Liver (tissue), 9 donors: Measurements from ENCODE around the gene NKD1. TPM values are rescaled to one million over a fixed set of nuclear protein-coding genes. Genes with fewer than 3 reads are reported as not detected.

Source experiments
- DNase-seq: peaks from one replicate; pipeline ENCODE4 v3.0.0-alpha.2; 2017; ENCODE audit warnings: low spot score
- H3K27ac ChIP-seq, 2 donors: one replicate each; pipeline ENCODE4 v1.7.0; 2013; ENCODE audit warnings: inconsistent platforms in 2 of 2, low read length in 2 of 2, control low read depth in 1 of 2, low read depth in 1 of 2, mild to moderate bottlenecking in 1 of 2
- H3K27me3 ChIP-seq, 4 donors: one replicate each; pipeline versions ENCODE4 v1.6.1 to v1.7.0; 2013; ENCODE audit warnings: low read length in 3 of 4, inconsistent platforms in 1 of 4, mild to moderate bottlenecking in 1 of 4, moderate library complexity in 1 of 4; ENCODE audit not compliant: control insufficient read depth in 4 of 4, insufficient read depth in 4 of 4
- H3K36me3 ChIP-seq, 4 donors: one replicate each; pipeline versions ENCODE4 v1.6.1 to v1.7.0; 2013; ENCODE audit warnings: low read length in 3 of 4, mild to moderate bottlenecking in 3 of 4, low read depth in 1 of 4, moderate library complexity in 1 of 4; ENCODE audit not compliant: control insufficient read depth in 4 of 4, insufficient read depth in 3 of 4
- H3K4me1 ChIP-seq, 4 donors: one replicate each; pipeline versions ENCODE4 v1.6.1 to v1.7.0; 2013; ENCODE audit warnings: low read length in 3 of 4, mild to moderate bottlenecking in 3 of 4, moderate library complexity in 1 of 4; ENCODE audit not compliant: control insufficient read depth in 4 of 4, insufficient read depth in 4 of 4
- H3K4me3 ChIP-seq, 3 donors: one replicate each; pipeline versions ENCODE4 v1.6.1 to v1.7.0; 2013; ENCODE audit warnings: low read length in 3 of 3, control low read depth in 1 of 3, low read depth in 1 of 3, mild to moderate bottlenecking in 1 of 3
- H3K9ac ChIP-seq, 2 donors: one replicate each; pipeline ENCODE4 v1.7.0; 2013; ENCODE audit warnings: low read length in 2 of 2, mild to moderate bottlenecking in 2 of 2, moderate library complexity in 2 of 2, control low read depth in 1 of 2, low read depth in 1 of 2
- H3K9me3 ChIP-seq, 4 donors: one replicate each; pipeline versions ENCODE4 v1.6.1 to v1.7.0; 2013; ENCODE audit warnings: low read length in 3 of 4; ENCODE audit not compliant: control insufficient read depth in 4 of 4
- CTCF ChIP-seq: fragments of 150-350 bp; IDR thresholded peaks from 2 replicates; pipeline ENCODE4 v1.5.1; 2017; ENCODE audit warnings: improper control_type of control experiment, low read depth, low read length; ENCODE audit not compliant: missing input control
- FOXA1 ChIP-seq: IDR thresholded peaks from 2 replicates; pipeline ENCODE4 v1.6.1; 2016; ENCODE audit warnings: antibody characterized with exemption
- FOXA2 ChIP-seq: IDR thresholded peaks from 2 replicates; pipeline ENCODE4 v1.6.1; 2016; ENCODE audit warnings: antibody characterized with exemption
- HNF4A ChIP-seq, 2 donors: conservative IDR thresholded peaks; 2 replicates each; pipeline ENCODE4 v1.6.1; 2016; ENCODE audit warnings: antibody characterized with exemption in 2 of 2, mild to moderate bottlenecking in 2 of 2
- HNF4G ChIP-seq: IDR thresholded peaks from 2 replicates; pipeline ENCODE4 v1.6.1; 2016; ENCODE audit warnings: antibody characterized with exemption
- JUND ChIP-seq, 2 donors: IDR thresholded peaks; 2 replicates each; pipeline ENCODE4 v1.6.1; 2016; ENCODE audit warnings: antibody characterized with exemption in 2 of 2
- MAX ChIP-seq: IDR thresholded peaks from 2 replicates; pipeline ENCODE4 v1.6.1; 2016; ENCODE audit warnings: antibody characterized with exemption
- RAD21 ChIP-seq, 2 donors: IDR thresholded peaks; 2 replicates each; pipeline ENCODE4 v1.6.1; 2016; ENCODE audit warnings: antibody characterized with exemption in 2 of 2, mild to moderate bottlenecking in 2 of 2
- REST ChIP-seq: IDR thresholded peaks from 2 replicates; pipeline ENCODE4 v1.6.1; 2016; ENCODE audit warnings: antibody characterized with exemption, mild to moderate bottlenecking
- RXRA ChIP-seq, 2 donors: IDR thresholded peaks; 2 replicates each; pipeline ENCODE4 v1.6.1; 2017 to 2018; ENCODE audit warnings: antibody characterized with exemption in 2 of 2, mild to moderate bottlenecking in 1 of 2
- TAF1 ChIP-seq: conservative IDR thresholded peaks from 2 replicates; pipeline ENCODE4 v1.6.1; 2016; ENCODE audit warnings: antibody characterized with exemption, mild to moderate bottlenecking
- YY1 ChIP-seq: IDR thresholded peaks from 2 replicates; pipeline ENCODE4 v1.6.1; 2016; ENCODE audit warnings: antibody characterized with exemption, mild to moderate bottlenecking
- WGBS: extraction: QIAGEN DNeasy Blood & Tissue Kit; methylation state at CpG from one replicate; pipeline ENCODE4 v1.1.7; 2013; 5-methylcytosine and 5-hydroxymethylcytosine counted together
- polyA plus RNA-seq, 2 donors: library from polyadenylated mRNA; stranded (reverse) in 1 of 2; unstranded in 1 of 2; fragments of 200-250 nt in 1 of 2; fragments of >200 nt in 1 of 2; fragmentation: Nextera tagmentation in 1 of 2; extraction: Ambion mirVana in 1 of 2; gene quantifications; one replicate each; pipeline versions ENCODE4 v1.2.1 to v1.2.3, GENCODE V29; 2013 to 2015
- total RNA-seq, 2 donors: library from RNA; depleted of rRNA; stranded (reverse); fragments of >200 nt; gene quantifications; one replicate each; pipeline ENCODE4 v1.2.3, GENCODE V29; 2014
- donor health status: healthy.
- donor health status: healthy.
- donor health status: healthy.
- donor health status: healthy.
- donor health status: healthy.

Gene NKD1
- total and polyA plus RNA-seq, 4 donors, result 0.28 to 3.5 (median 0.85) TPM

- DNase-seq, result no peak
- 95% methylated on average over 17 of the region's 17 CpGs for WGBS
These were observed 49.5 kb downstream of the NKD1 start for GRCh38 chr16:50597563-50598255.

More at GRCh38 chr16:50597563-50598255, 49.5 kb downstream of the NKD1 start:
- peaks cover 4 to 12% (median 7%) of the 10 kb centered on the region in 4 donors for H3K4me1 ChIP-seq
- no peaks in the 10 kb centered on the region for H3K36me3 ChIP-seq
- no peaks in the 10 kb centered on the region for H3K27me3 ChIP-seq
- no peak overlapping the region for H3K9ac ChIP-seq
- no peak overlapping the region for H3K4me3 ChIP-seq
- no peaks in the 10 kb centered on the region for H3K9me3 ChIP-seq
- H3K27ac ChIP-seq, result no peak overlapping the region
- TF ChIP-seq MAX, result no peak
- TF ChIP-seq HNF4A (conservative IDR thresholded peaks at IDR 0.05), result no peak
- no peak for TF ChIP-seq RAD21 (IDR thresholded peaks at IDR 0.05)
- TF ChIP-seq HNF4G, result no peak
- TF ChIP-seq CTCF, result no peak
- no peak for TF ChIP-seq TAF1
- TF ChIP-seq JUND (IDR thresholded peaks at IDR 0.05), result no peak
- TF ChIP-seq REST, result no peak
- no peak for TF ChIP-seq FOXA1
- no peak for TF ChIP-seq FOXA2
- TF ChIP-seq RXRA (IDR thresholded peaks at IDR 0.05), result no peak
- no peak for TF ChIP-seq YY1
